Measurements from ENCODE around the gene IRF4. TPM values are rescaled to one million over a fixed set of nuclear protein-coding genes. Genes with fewer than 3 reads are reported as not detected.

The IRF4 gene
- total and polyA plus RNA-seq, 11 donors = 0.08 to 4.4 (median 0.30) TPM; not detected in 1

DNA sequence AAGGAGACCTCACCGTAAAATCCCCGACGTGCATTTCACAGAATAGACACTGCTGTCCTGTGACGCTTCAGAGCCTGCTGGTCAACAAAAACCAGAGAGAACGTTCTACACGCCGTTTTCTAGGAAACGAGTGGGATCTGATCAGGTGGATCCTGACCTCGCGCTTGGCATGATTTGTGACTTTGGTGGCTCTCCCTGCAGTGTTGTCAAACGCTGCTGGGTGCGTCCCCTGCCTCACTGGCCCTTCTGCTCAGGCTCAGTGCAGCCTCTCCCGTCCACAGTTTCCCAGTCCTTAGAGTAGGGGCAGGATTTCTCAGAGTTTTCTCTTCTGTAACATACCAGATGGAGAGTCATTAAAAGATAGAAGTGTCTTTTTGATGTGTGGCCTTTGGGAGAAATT lies 27.6 kb upstream of the IRF4 start:
- Histone ChIP-seq H3K9me3 (peaks cover 0 to 12% (median 0%) of the 10 kb centered on the region in 12 donors), H3K27ac (no peak overlapping the region), H3K36me3 (no peaks in the 10 kb centered on the region), H3K27me3 (peaks cover 0 to 29% (median 0%) of the 10 kb centered on the region in 9 donors), H3K4me1 (no peaks in the 10 kb centered on the region), H3K4me3 (no peak overlapping the region)
- intact Hi-C loops (cut with DNase I) = loop anchor here in 1 of 10 donors (10.0 kb wide), 1 partner anchor 139 kb away; no protein-coding TSS in a partner anchor
- 90 to 94% (median 91%) methylated on average over 13 of the region's 13 CpGs for WGBS, 4 donors
- ATAC-seq (no peak), DNase-seq (peak in 1 of 5 donors; percentile 24)
- TF ChIP-seq, protein P1, sequence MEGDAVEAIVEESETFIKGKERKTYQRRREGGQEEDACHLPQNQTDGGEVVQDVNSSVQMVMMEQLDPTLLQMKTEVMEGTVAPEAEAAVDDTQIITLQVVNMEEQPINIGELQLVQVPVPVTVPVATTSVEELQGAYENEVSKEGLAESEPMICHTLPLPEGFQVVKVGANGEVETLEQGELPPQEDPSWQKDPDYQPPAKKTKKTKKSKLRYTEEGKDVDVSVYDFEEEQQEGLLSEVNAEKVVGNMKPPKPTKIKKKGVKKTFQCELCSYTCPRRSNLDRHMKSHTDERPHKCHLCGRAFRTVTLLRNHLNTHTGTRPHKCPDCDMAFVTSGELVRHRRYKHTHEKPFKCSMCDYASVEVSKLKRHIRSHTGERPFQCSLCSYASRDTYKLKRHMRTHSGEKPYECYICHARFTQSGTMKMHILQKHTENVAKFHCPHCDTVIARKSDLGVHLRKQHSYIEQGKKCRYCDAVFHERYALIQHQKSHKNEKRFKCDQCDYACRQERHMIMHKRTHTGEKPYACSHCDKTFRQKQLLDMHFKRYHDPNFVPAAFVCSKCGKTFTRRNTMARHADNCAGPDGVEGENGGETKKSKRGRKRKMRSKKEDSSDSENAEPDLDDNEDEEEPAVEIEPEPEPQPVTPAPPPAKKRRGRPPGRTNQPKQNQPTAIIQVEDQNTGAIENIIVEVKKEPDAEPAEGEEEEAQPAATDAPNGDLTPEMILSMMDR (IDR thresholded peaks at IDR 0.05) = no peak

DNA sequence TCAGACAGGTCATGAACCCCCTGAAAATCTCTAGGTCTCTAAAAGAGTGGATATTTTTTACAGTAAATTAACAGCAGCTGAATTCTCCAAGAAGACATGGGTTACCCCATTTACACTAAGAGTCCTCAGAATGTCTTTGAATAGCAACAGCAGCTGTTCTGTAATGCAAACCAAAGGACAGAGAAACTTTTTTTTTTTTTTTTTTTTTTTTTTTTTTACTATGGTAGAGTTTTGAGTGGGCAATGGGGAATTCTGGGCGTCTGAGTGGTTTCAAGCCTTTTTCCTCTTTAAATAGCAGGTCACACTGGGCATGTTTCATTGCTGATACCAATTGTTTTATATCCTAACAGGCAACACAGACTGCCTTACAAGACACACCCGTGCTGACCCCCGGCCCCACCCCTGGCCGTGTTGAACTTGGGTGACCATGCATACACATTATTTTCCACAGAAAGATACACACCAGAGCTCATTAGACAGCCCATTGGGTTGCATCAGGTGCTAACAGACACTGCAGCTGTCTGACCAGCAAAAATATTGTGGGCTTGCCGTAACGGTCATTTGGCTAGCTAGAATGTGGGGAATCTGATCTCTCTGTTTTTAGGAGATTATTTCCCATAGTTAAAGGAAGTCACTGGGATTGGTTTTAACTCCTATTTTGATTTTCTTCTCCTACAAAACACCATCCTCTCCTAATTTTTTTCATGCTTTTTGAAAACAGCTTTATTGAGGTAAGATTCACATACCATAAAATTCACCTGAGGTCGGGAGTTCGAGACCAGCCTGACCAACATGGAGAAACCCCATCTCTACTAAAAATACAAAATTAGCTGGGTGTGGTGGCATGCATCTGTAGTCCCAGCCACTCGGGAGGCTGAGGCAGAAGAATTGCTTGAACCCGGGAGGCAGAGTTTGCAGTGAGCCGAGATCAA lies 26.7 kb upstream of the IRF4 start:
- Histone ChIP-seq H3K9me3 (peaks cover 0 to 12% (median 0%) of the 10 kb centered on the region in 12 donors), H3K4me1 (no peaks in the 10 kb centered on the region), H3K27me3 (peaks cover 0 to 30% (median under 1%) of the 10 kb centered on the region in 9 donors), H3K4me3 (no peak overlapping the region), H3K36me3 (no peaks in the 10 kb centered on the region), H3K27ac (no peak overlapping the region)
- WGBS, 4 donors = 68 to 76% (median 71%) methylated on average over 11 of the region's 11 CpGs
- ATAC-seq = no peak
- intact Hi-C loops (cut with DNase I) = loop anchor here in 1 of 10 donors (10.0 kb wide), 1 partner anchor 140 kb away; no protein-coding TSS in a partner anchor
- no peak for TF ChIP-seq POLR2A (IDR thresholded peaks at IDR 0.05)
- TF ChIP-seq, protein P1 (IDR thresholded peaks at IDR 0.05) = no peak
- DNase-seq = peak in 1 of 5 donors; percentile 27

DNA sequence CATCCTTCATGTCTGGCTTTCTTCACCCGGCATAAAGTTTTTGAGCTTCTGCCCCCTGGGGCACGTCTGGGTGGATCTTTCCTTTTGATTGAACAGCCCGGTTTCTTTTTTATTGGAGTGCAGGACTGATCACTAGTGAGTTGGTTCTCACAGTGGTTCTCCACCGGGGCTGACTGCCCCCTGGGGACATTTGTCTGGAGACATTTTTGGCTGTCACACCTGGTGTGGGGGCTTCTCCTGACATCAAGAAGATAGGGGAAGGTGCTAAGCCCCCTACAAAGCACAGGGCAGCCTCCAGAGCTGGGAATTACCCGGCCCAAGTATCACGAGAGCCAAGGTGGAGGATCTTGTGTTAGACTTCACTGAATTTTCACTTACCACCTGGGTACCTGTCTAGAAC lies 25.7 kb upstream of the IRF4 start:
- ATAC-seq = no peak
- Histone ChIP-seq H3K9me3 (peaks cover 0 to 12% (median 0%) of the 10 kb centered on the region in 12 donors), H3K4me1 (no peaks in the 10 kb centered on the region), H3K36me3 (no peaks in the 10 kb centered on the region), H3K27me3 (peaks cover 0 to 38% (median 6%) of the 10 kb centered on the region in 9 donors), H3K4me3 (no peak overlapping the region), H3K27ac (no peak overlapping the region)
- intact Hi-C loops (cut with DNase I) = loop anchor here in 1 of 10 donors (10.0 kb wide), 1 partner anchor 141 kb away; no protein-coding TSS in a partner anchor
- TF ChIP-seq, protein P1 (IDR thresholded peaks at IDR 0.05) = no peak
- no peak for TF ChIP-seq POLR2A (IDR thresholded peaks at IDR 0.05)
- no peak for DNase-seq
- 58 to 62% (median 59%) methylated on average over 6 of the region's 6 CpGs for WGBS, 4 donors
